ENCODE results near the gene TRIM72. TPM values are rescaled to one million over a fixed set of nuclear protein-coding genes. Genes with fewer than 3 reads are reported as not detected.
"Not testable (repeated sequence)": the region's sequence is repeated elsewhere in the genome, so short reads cannot be mapped to it uniquely, and the experiment has no call there.

The TRIM72 gene
- total and polyA plus RNA-seq, 2 of the 4 experiments (the other 2 are of a cell fraction): not detected

- H2BK5ac ChIP-seq (ENCODE audit: low read depth, low read length, poor library complexity, severe bottlenecking); H3K36me3 ChIP-seq (ENCODE audit: control insufficient read depth, insufficient read depth, low read length); H3K9ac ChIP-seq (ENCODE audit: low read depth, low read length); H4K91ac ChIP-seq (ENCODE audit: insufficient read depth, low read depth, low read length); H4K8ac ChIP-seq (ENCODE audit: low read depth in 2 of 2, low read length in 2 of 2); ATAC-seq (ENCODE audit: low read depth); H3K9me1 ChIP-seq (ENCODE audit: insufficient read depth, low read length); H3K27ac ChIP-seq (ENCODE audit: insufficient read depth, low read length); CTCF ChIA-PET; H3K56ac ChIP-seq (ENCODE audit: extremely low read depth, insufficient read depth, low read length); H2BK15ac ChIP-seq (ENCODE audit: low read depth, low read length); H3K4me1 ChIP-seq (ENCODE audit: control insufficient read depth, insufficient read depth, low read length); H3K18ac ChIP-seq (ENCODE audit: low read depth, low read length); in situ Hi-C loops (cut with MboI; ENCODE audit: low sequenced_read_pairs); H3K79me1 ChIP-seq (ENCODE audit: low read depth in 1 of 2, low read length in 2 of 2); H3K23ac ChIP-seq (ENCODE audit: low read depth, low read length); H2BK120ac ChIP-seq (ENCODE audit: low read depth, low read length); H3K9me3 ChIP-seq (ENCODE audit: control insufficient read depth, insufficient read depth, low read length); dilution Hi-C loops (cut with HindIII; ENCODE audit: low sequenced_read_pairs, unreplicated experiment); H4K5ac ChIP-seq (ENCODE audit: low read depth, low read length); intact Hi-C loops (cut with micrococcal nuclease); H2AK5ac ChIP-seq (ENCODE audit: low read depth, low read length); POLR2A ChIA-PET (ENCODE audit: unreplicated experiment); H3K14ac ChIP-seq (replicated peaks; ENCODE audit: low read depth, low read length); H3K4ac ChIP-seq (ENCODE audit: low read depth, low read length); DNase-seq; H2AK9ac ChIP-seq (replicated peaks; ENCODE audit: low read depth, low read length, poor library complexity); H3K4me2 ChIP-seq (ENCODE audit: low read depth, low read length); H4K20me1 ChIP-seq (ENCODE audit: insufficient read depth, low read length); H2AFZ ChIP-seq (replicated peaks; ENCODE audit: low read length, poor library complexity); H3K27me3 ChIP-seq (ENCODE audit: control insufficient read depth, insufficient read depth, low read length); H2BK20ac ChIP-seq (ENCODE audit: low read depth, low read length); BruUV-seq (replicated peaks); H3K4me3 ChIP-seq (ENCODE audit: insufficient read depth, low read depth, low read length): not testable (repeated sequence)
- WGBS, 2 experiments (ENCODE audit: extremely low coverage in 2 of 2, insufficient read length in 1 of 2): no CpG with 5 or more reads among the region's 2 CpGs
Measured at GRCh38 chr16:31170048-31170447, 43.9 kb upstream of the TRIM72 start.
